ENCODE results near the gene RHOXF1.

RHOXF1 gene

GRCh38 chrX:120125444-120125843 lies 9.7 kb upstream of the RHOXF1 start:
- TF ChIP-seq ZNF792 (tag by site-specific recombination; IDR thresholded peaks at IDR 0.05) (no peak), PRDM4 (tag by site-specific recombination; IDR thresholded peaks at IDR 0.05) (no peak), ZNF488 (tag by site-specific recombination; IDR thresholded peaks at IDR 0.05) (no peak), ZNF112 (tag by site-specific recombination; IDR thresholded peaks at IDR 0.05) (no peak), ZFP69B (tag by site-specific recombination; IDR thresholded peaks at IDR 0.05) (no peak), CTCF (tag by site-specific recombination; IDR thresholded peaks at IDR 0.05) (no peak), ZFP3 (tag by site-specific recombination; IDR thresholded peaks at IDR 0.05; ENCODE audit: low read depth) (no peak), ZNF175 (tag by site-specific recombination; IDR thresholded peaks at IDR 0.05) (no peak), ZNF626 (tag by site-specific recombination; IDR thresholded peaks at IDR 0.05) (no peak), BCL11B (tag by site-specific recombination; IDR thresholded peaks at IDR 0.05; ENCODE audit: low read depth) (no peak), ZNF791 (tag by site-specific recombination; IDR thresholded peaks at IDR 0.05) (no peak), ZNF624 (tag by site-specific recombination; IDR thresholded peaks at IDR 0.05) (no peak), ZNF366 (tag by site-specific recombination; conservative IDR thresholded peaks at IDR 0.05) (no peak), ZNF391 (tag by site-specific recombination; IDR thresholded peaks at IDR 0.05; ENCODE audit: borderline replicate concordance, low read depth) (no peak), ZNF837 (tag by site-specific recombination; IDR thresholded peaks at IDR 0.05) (no peak), ZNF549 (tag by site-specific recombination; IDR thresholded peaks at IDR 0.05) (no peak)
- H3K4me1 ChIP-seq (ENCODE audit: control insufficient read depth, insufficient read depth, low read length) = no peaks in the 10 kb centered on the region
- H3K36me3 ChIP-seq (ENCODE audit: control insufficient read depth in 2 of 2, insufficient read depth in 1 of 2, low read length in 2 of 2) = no peaks in the 10 kb centered on the region
- H3K9me3 ChIP-seq (ENCODE audit: control insufficient read depth, insufficient read depth, low read depth, low read length) = no peaks in the 10 kb centered on the region
- no peak overlapping the region for H3K4me3 ChIP-seq (ENCODE audit: low read depth, low read length)
- POLR2A ChIA-PET = no interaction called here
- CTCF ChIA-PET = interaction anchor here (1.2 kb wide), 1 partner anchor 88 kb away, joined by 5 read pairs; no protein-coding TSS in a partner anchor
- no peak overlapping the region for H3K27ac ChIP-seq (ENCODE audit: extremely low read depth, low read depth, low read length)

GRCh38 chrX:120120223-120120622 lies 4.5 kb upstream of the RHOXF1 start:
- TF ChIP-seq ZEB2 (tag by site-specific recombination; IDR thresholded peaks at IDR 0.05) (no peak), ZNF404 (tag by site-specific recombination; IDR thresholded peaks at IDR 0.05) (no peak), ZNF488 (tag by site-specific recombination; IDR thresholded peaks at IDR 0.05) (no peak), PRDM6 (tag by site-specific recombination; IDR thresholded peaks at IDR 0.05) (no peak), ZNF175 (tag by site-specific recombination; IDR thresholded peaks at IDR 0.05) (no peak), ZSCAN16 (tag by site-specific recombination; IDR thresholded peaks at IDR 0.05) (no peak), PRDM10 (tag by site-specific recombination; IDR thresholded peaks at IDR 0.05) (no peak), ZBTB1 (tag by site-specific recombination; IDR thresholded peaks at IDR 0.05) (no peak), ZSCAN30 (tag by site-specific recombination; IDR thresholded peaks at IDR 0.05) (no peak)
- Histone ChIP-seq H3K4me3 (ENCODE audit: low read depth, low read length) (no peak overlapping the region), H3K27ac (ENCODE audit: extremely low read depth, low read depth, low read length) (no peak overlapping the region), H3K9me3 (ENCODE audit: control insufficient read depth, insufficient read depth, low read depth, low read length) (no peaks in the 10 kb centered on the region), H3K36me3 (ENCODE audit: control insufficient read depth in 2 of 2, insufficient read depth in 1 of 2, low read length in 2 of 2) (no peaks in the 10 kb centered on the region), H3K4me1 (ENCODE audit: control insufficient read depth, insufficient read depth, low read length) (no peaks in the 10 kb centered on the region)
- ChIA-PET POLR2A (no interaction called here), CTCF (no interaction called here)
